ENCODE results near the gene IRF1. TPM values are rescaled to one million over a fixed set of nuclear protein-coding genes. Genes with fewer than 3 reads are reported as not detected.

Gene IRF1
- total RNA-seq, 1 donor from 2014 or later = 10.9 TPM

DNA sequence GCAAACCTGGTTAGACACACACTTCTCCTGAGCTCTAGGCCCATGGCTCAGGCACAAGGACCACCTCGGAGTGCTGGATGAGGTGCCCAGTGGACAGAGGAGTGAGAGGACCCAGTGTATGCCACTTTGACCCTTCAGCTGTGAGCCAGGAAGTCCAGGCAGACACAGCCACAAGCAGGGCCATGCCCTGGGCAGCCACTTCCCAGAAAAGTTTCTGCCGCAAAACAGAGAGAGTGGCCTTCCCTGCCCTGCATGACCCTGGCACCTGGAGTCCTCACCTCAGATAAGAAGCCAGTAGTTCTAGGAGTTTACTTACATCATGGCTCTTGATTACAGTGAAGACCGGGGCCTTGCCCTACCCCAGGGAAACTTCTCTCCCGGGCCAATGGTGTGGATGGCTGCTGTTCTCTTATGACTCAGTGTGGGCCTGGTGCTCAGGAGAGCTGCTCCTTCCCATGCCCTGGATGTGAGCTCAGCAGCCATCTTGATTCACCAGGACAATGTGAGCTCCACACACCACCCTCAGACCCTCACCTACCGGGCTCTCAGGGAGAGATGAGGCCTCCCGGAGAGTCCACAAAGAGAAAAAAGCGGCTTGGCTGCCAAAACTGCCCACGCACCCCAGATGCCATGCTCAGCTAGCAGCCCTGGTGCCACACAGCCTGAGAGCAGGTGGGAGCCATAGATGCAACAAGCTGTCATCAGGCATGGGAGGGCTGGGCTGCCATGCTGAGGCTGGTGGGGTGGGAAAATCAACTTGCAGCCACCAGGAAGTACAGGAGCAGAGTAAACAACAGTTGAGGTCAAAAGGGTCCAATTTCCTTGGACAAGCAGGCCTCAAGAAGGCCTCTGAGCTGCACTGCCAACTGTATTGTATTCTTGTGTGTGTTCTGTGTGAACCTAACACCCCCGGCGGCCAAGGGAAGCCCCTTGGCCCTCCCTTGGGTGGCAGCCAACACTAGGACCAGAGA lies 11.7 kb upstream of the IRF1 start:
- intact Hi-C loops (cut with micrococcal nuclease) = loop anchor here (2.0 kb wide), 1 partner anchor 115 kb away; no protein-coding TSS in a partner anchor
- Histone ChIP-seq H3K36me3 (no peaks in the 10 kb centered on the region), H3K27ac (replicated peaks) (peak overlapping the region; percentile 99), H3K4me3 (no peak overlapping the region), H3K27me3 (ENCODE audit: low read depth) (no peaks in the 10 kb centered on the region), H3K9me3 (replicated peaks) (no peaks in the 10 kb centered on the region), H3K4me1 (peaks cover 69% of the 10 kb centered on the region)
- DNase-seq = no peak
- TF ChIP-seq, protein P1, sequence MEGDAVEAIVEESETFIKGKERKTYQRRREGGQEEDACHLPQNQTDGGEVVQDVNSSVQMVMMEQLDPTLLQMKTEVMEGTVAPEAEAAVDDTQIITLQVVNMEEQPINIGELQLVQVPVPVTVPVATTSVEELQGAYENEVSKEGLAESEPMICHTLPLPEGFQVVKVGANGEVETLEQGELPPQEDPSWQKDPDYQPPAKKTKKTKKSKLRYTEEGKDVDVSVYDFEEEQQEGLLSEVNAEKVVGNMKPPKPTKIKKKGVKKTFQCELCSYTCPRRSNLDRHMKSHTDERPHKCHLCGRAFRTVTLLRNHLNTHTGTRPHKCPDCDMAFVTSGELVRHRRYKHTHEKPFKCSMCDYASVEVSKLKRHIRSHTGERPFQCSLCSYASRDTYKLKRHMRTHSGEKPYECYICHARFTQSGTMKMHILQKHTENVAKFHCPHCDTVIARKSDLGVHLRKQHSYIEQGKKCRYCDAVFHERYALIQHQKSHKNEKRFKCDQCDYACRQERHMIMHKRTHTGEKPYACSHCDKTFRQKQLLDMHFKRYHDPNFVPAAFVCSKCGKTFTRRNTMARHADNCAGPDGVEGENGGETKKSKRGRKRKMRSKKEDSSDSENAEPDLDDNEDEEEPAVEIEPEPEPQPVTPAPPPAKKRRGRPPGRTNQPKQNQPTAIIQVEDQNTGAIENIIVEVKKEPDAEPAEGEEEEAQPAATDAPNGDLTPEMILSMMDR (IDR thresholded peaks at IDR 0.05; ENCODE audit: borderline replicate concordance) = no peak

GRCh38 chr5:132501629-132501956 lies 11.0 kb upstream of the IRF1 start:
- intact Hi-C loops (cut with micrococcal nuclease) = loop anchor here (2.0 kb wide), 1 partner anchor 115 kb away; no protein-coding TSS in a partner anchor
- Histone ChIP-seq H3K4me1 (peaks cover 75% of the 10 kb centered on the region), H3K4me3 (no peak overlapping the region), H3K9me3 (replicated peaks) (no peaks in the 10 kb centered on the region), H3K36me3 (no peaks in the 10 kb centered on the region), H3K27me3 (ENCODE audit: low read depth) (no peaks in the 10 kb centered on the region), H3K27ac (replicated peaks) (peak overlapping the region; percentile 99)
- DNase-seq = no peak
- TF ChIP-seq, protein P1 (IDR thresholded peaks at IDR 0.05; ENCODE audit: borderline replicate concordance) = no peak

GRCh38 chr5:132500931-132501628 lies 10.5 kb upstream of the IRF1 start:
- Histone ChIP-seq H3K9me3 (replicated peaks) (no peaks in the 10 kb centered on the region), H3K27ac (replicated peaks) (peak overlapping the region; percentile 99), H3K4me1 (peaks cover 75% of the 10 kb centered on the region), H3K27me3 (ENCODE audit: low read depth) (no peaks in the 10 kb centered on the region), H3K36me3 (no peaks in the 10 kb centered on the region), H3K4me3 (no peak overlapping the region)
- TF ChIP-seq, protein P1 (IDR thresholded peaks at IDR 0.05; ENCODE audit: borderline replicate concordance) = peak; percentile 91
- peak; percentile 12 for DNase-seq
- intact Hi-C loops (cut with micrococcal nuclease) = loop anchor here (2.0 kb wide), 1 partner anchor 114 kb away; no protein-coding TSS in a partner anchor

DNA sequence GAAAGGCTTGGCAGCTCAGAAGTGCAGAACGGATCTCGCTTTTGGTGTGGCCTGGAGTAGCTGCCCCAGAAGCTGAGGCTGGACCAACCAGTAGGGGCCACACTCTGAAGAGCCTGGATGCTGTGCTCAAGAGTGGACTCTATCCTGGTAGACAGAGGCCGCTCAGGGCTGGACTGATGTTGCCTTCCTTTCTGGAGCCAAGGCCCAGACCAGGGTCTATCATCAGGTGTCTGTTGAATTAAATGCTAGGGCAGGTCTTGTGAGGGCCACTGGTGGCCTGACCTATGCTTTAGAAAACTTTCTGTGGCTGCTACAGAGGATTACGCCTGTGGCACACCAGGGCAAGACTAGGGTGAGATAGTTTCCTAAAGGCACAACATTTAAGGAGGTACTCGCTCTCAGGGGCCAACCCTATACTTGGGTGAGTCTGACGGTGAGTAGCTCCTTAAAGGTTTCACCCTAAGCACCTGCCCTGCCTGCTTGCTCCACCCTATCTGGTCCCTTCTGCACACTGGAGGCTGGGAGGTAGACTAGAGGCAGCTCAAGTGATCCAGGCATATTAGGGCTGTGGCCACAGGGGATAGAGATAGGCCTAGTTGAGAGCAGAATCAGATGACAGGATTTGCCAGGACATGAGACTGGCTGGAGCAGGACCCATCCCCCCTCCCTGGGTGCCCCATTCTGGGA lies 9.8 kb upstream of the IRF1 start:
- Histone ChIP-seq H3K27me3 (ENCODE audit: low read depth) (no peaks in the 10 kb centered on the region), H3K27ac (replicated peaks) (peak overlapping the region; percentile 99), H3K4me1 (peaks cover 73% of the 10 kb centered on the region), H3K36me3 (no peaks in the 10 kb centered on the region), H3K4me3 (no peak overlapping the region), H3K9me3 (replicated peaks) (no peaks in the 10 kb centered on the region)
- DNase-seq = peak; percentile 16
- TF ChIP-seq, protein P1 (IDR thresholded peaks at IDR 0.05; ENCODE audit: borderline replicate concordance) = no peak
- intact Hi-C loops (cut with micrococcal nuclease) = loop anchor here (2.0 kb wide), 1 partner anchor 114 kb away; no protein-coding TSS in a partner anchor
